ENCODE results near the gene MILR1.
"Not testable (repeated sequence)": the region's sequence is repeated elsewhere in the genome, so short reads cannot be mapped to it uniquely, and the experiment has no call there.

The MILR1 gene

GRCh38 chr17:64448665-64449512, at the start of gene MILR1:
Gene MILR1 (plus strand): TSS chr17:64449115. CDS start chr17:64449169, 54 bp downstream.
- peak; percentile 63 for DNase-seq

GRCh38 chr17:64399767-64400156, 49.2 kb upstream of the MILR1 start:
- DNase-seq: no peak

- no peak for DNase-seq
These were observed 48.3 kb upstream of the MILR1 start for GRCh38 chr17:64400642-64401041.

GRCh38 chr17:64401244-64401860, 47.6 kb upstream of the MILR1 start:
- no peak for DNase-seq

- DNase-seq: no peak
These were observed 47.0 kb upstream of the MILR1 start for GRCh38 chr17:64401941-64402340.

- no peak for DNase-seq
These were observed 46.4 kb upstream of the MILR1 start for GRCh38 chr17:64402469-64402868.

GRCh38 chr17:64403881-64404460, 44.9 kb upstream of the MILR1 start:
- DNase-seq: no peak

GRCh38 chr17:64406321-64407200, 42.4 kb upstream of the MILR1 start:
- no peak for DNase-seq

- DNase-seq: no peak
These were observed 38.0 kb upstream of the MILR1 start for GRCh38 chr17:64410750-64411490.

GRCh38 chr17:64411999-64412771, 36.7 kb upstream of the MILR1 start:
- peak; percentile 43 for DNase-seq

- DNase-seq: no peak
These were observed 36.0 kb upstream of the MILR1 start for GRCh38 chr17:64412944-64413381.

GRCh38 chr17:64413513-64413912, 35.4 kb upstream of the MILR1 start:
- no peak for DNase-seq

- DNase-seq: peak; percentile 70
These were observed 30.2 kb upstream of the MILR1 start for GRCh38 chr17:64418506-64419339.

- peak; percentile 79 for DNase-seq
These were observed 28.7 kb upstream of the MILR1 start for GRCh38 chr17:64420143-64420670.

- DNase-seq: not testable (repeated sequence)
These were observed 26.8 kb upstream of the MILR1 start for GRCh38 chr17:64422121-64422520.

- peak; percentile 22 for DNase-seq
These were observed 25.0 kb upstream of the MILR1 start for GRCh38 chr17:64423881-64424280.

- peak; percentile 65 for DNase-seq
These were observed 24.5 kb upstream of the MILR1 start for GRCh38 chr17:64424324-64424849.

- no peak for DNase-seq
These were observed 23.7 kb upstream of the MILR1 start for GRCh38 chr17:64425191-64425590.

- DNase-seq: no peak
These were observed 22.3 kb upstream of the MILR1 start for GRCh38 chr17:64426596-64426995.

- DNase-seq: no peak
These were observed 20.5 kb upstream of the MILR1 start for GRCh38 chr17:64428406-64428805.

All from fibroblast of skin of right quadriceps (primary cell).